NCI-H146 treated with DMSO at 0.1 percent for 48 hours (cell line): ENCODE measurements around the gene ORC4.

Source experiments
- DNase-seq: peaks from one replicate; lab custom pipeline; 2025; ENCODE audit not compliant: unreplicated experiment; lab: John Stamatoyannopoulos, UW

The ORC4 gene

DNA sequence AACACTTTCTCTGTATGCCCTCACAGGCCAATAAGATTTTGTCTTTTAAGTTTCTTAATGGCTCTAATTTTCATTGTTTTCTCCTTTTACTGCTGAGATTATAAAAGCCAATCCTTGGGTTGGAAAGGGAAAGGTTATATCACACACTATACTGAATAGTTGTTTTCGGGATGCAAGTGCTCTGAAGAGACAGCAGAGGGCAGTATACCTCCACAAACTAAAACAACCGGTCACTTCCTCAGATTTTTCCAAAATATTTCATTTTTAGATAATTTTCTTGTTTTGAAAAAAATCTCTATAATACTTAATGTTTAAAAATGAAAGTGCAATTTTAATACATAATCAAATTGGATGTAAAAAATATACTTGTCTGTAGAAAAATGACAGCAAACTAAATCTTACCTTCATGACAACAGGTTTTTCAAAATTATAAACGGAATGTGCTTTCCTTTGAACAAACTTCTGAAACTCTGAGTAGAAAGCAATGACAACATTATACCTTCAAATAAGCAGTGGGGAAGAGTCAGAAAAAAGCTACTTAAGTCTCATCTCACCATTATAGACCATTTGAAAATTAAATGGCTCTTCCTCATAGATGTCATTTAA lies 82.7 kb downstream of the ORC4 start:
- DNase-seq = peak; percentile 7

DNA sequence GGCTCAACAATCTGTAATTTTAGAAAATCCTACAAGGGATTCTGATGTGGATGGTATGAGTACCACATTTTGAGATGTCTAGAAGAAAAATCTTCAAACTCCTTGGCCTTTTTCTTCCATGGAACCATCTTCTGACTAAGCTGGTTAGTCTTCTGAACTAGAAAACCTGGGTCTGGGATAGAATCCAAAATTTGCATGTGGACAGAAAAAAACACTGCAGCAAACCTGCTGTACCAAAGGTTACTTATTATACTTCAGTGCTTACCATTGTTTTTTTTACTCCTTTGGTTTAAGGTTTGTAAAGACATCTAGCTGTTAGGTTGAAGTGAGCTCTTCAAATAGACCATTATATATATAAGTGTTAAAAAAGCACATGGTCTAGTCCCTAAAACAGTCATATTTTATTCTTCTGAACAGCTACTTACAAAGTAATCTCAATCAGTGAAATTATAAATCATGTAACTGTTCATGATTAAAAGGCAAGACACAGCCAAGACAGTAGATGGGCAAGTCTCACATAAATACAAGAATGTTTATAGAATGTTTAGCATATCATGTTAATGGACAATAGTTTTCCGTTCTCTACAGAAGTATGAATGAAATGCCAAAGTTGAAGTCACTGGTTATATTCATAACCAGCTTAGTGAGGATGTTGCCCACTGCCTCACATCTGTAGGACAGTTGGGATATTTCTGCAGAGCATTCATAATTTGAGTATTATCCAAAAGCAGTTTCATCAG lies 85.5 kb downstream of the ORC4 start:
- DNase-seq = no peak

DNA sequence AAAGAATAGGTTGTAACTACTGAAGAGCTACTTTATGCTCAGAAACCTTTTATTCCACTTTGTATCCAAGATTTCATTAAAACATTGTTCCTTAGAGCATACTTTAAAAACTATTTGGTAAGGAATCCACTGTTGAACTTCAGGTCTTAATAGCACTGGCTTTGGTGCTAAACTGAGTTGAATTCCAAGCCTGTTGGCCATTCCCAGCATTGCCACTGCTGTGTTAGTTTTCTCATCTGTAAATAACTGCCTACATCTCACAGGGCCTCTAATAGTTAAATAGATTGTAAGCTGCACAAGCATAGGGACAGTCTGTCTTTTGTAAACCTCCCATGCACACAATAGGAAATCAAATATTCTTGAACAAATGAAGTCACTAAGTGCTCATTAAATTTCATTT lies 86.6 kb downstream of the ORC4 start:
- no peak for DNase-seq

DNA sequence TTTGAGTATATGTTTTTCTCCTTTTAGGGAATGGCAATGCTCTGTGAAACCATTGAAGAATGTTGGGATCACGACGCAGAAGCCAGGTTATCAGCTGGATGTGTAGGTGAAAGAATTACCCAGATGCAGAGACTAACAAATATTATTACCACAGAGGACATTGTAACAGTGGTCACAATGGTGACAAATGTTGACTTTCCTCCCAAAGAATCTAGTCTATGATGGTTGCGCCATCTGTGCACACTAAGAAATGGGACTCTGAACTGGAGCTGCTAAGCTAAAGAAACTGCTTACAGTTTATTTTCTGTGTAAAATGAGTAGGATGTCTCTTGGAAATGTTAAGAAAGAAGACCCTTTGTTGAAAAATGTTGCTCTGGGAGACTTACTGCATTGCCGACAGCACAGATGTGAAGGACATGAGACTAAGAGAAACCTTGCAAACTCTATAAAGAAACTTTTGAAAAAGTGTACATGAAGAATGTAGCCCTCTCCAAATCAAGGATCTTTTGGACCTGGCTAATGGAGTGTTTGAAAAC lies 93.4 kb downstream of the ORC4 start:
- DNase-seq = no peak

DNA sequence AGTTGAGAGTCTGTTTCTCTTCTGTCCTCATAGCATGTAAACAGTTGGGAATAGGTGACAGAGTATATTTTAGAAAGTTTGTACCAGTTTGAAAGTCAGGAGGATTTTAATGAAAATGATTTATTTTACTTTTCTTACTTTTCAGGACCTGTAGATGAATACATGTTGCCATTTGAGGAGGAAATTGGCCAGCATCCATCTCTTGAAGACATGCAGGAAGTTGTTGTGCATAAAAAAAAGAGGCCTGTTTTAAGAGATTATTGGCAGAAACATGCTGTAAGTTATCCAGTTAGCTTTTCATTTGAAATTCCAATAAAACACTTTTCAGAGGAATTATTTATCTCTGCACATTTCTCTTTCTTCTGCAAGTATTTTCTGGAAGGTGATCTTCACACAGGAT lies 94.7 kb downstream of the ORC4 start:
- DNase-seq = no peak

DNA sequence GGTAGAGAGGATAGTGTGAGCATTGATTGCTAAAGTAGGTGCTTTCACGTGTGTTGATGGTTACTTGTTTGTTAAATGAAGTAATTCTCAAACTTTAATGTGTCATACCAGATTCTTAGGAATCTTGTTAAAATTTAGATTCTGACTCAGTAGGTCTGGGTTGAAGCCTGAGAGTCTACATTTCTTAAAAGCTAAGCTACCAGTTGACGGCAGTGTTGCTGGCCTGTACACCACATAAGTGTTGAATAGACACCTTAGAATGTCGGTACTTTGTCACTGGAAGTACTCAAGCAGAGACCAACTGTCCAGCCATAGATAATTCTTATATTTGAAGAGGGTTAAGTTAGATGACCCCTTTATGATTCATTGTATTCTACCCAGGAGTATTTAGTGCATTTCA lies 95.9 kb downstream of the ORC4 start:
- no peak for DNase-seq

DNA sequence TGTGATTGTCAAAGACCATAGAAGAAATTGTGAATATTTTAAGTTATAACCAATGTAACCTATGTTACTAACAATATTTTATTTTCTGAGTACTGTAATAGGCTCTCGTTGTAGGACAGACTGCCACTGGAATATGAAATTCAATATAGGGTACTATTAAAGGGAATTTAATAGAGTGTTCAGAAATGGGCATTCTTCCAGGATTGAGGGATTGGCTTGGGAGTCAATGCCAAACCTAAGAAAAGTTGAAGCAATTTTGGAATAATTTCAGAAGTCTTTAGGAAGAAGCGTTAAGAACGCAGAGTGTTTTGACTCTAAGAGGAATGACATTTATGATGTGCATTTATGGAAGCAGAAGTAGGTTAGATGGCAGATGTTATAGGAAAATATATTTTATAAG lies 96.7 kb downstream of the ORC4 start:
- no peak for DNase-seq

DNA sequence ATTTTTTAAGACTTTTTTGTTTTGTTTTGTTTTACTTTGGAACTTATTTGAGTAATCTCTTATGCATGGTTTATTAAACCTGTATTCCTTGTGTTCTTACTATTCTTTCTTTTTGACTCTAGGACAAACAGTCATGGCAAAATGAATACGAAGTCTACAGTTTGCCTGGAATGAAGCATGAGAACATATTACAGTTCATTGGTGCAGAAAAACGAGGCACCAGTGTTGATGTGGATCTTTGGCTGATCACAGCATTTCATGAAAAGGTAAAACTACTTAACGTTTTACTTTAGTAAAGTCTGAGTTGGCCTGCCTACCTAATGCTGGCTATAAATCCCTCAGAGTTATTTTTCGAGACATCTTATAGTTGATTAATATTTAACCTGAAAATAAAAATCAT lies 103.4 kb downstream of the ORC4 start:
- no peak for DNase-seq

DNA sequence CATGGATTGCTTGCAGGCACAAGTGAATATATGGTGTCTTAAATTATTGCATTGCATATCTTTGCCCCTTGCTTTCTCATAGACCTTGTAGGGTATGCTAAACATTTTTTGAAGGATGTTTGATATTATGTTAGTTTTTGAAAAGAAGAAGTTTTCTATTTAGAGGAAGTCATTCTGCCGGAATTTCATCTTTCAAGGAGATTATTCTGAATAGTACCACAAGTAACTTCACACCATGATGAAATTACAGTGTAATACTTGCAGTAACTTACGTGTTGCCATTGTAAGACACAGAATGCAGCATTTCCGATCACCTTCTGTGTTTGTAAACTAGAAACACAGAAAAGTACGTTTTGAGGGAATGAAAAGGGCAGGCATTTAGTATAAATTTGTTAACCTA lies 103.8 kb downstream of the ORC4 start:
- DNase-seq = no peak

DNA sequence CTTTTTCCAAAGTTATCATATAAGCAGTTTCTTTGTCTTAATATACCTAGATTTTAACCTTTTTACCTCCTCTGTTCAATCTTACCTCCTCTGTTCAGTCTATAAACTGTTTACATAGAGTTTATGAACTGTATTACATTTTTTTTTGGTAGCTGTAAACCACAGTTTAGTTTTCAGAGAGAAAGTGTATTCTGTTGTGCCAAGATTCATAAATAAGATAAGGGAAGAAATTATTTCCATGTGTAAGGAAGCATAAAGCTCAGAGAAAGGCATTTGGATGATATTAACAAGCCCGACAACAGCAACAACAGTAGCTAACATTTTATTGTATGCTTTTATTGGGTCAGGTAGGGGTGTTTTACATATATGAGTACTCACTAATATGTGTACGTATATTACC lies 104.5 kb downstream of the ORC4 start:
- no peak for DNase-seq

DNA sequence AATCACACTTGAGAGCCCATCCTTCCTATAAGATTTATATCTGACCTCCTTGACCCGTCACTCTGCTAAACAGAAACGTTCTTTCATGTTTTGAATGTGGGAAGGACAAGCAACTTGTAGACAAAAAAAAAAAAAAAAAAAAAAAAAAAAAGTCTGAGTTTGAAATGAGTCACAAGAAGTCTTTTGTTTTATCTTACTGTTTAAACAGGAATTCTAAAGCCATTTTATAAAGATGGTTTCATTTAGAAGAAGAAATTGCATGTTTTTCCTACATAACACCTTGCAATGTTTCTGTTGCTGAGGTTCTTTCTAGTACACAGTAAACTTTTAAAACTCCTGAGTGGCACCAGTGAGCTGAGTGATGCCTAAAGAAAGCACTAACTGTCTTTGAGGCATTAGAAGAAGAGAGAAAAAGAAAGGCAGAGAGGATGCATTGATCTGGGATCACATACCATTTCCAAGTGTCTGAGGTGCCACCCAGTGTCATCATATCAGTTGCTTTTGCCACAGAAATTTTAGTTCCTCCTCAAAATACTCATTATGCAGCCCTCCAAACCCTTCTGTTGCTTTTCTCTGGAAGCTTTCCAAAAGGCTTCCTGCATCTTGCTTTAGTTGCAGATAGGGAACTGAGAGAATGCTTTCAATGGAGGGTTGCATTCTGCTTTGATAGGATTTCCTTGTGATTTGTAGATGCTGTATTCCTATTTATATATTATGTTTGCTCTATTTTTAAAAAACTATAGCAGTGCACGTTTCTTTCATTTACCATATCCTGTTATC lies 106.6 kb downstream of the ORC4 start:
- no peak for DNase-seq

DNA sequence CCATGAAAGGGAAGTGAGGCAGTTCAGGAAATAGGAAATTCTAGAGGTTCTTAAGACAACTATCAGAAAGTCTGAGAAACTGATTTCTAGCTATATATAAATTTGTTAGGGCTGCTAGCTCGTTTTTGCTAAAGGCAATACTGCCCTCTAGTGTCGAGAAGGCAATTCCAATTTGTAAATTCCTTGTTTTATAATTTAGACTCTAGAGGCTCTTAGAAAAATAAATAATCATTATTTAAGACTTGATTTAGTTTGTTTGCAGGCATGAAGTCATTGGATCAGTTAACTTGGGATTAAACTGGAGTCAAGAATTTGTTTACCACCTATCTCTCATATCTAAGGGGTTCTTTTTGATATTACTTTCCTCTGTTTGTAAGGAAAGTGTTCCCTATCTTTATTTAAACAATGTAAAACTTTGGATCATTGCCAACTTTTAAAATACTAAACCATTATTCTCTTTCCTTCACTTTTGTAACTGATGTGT lies 109.5 kb downstream of the ORC4 start:
- DNase-seq = peak; percentile 12

DNA sequence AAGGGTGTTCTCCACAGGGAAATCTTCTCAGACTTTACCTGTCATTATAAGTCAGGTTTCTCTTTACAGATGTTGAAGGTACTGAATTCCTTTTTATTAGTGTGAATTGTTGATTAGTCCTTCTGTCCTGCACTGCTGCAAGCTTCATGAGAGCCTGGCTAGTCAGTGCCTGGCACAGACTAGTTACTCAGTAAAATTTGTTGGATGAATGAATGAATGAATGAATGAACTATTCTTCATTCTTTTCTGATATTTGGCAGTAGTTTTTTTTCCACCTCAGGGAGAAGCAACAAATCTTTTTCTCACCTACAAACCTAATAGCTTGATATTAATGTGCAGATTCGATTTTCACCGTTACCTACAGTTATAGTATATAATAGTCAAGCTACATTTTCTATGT lies 111.4 kb downstream of the ORC4 start:
- no peak for DNase-seq

DNA sequence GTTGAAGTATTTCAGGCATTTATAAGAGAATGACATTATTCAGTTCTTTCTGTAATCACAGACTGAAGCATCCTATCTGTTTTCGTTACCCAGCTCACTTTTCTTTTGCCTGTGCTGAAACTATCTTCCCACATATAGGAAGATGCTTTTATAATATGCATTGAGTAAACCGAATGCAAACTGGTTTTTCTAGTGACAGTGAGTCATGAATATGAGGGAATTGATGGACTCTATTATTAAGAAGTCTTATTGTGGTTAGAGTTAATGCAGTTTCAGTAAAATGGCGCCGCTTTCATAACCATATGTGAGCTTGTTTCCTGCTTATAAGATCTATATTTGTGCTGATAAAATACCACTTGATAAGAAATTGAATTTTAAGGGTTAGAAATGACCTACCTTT lies 116.5 kb downstream of the ORC4 start:
- DNase-seq = no peak

DNA sequence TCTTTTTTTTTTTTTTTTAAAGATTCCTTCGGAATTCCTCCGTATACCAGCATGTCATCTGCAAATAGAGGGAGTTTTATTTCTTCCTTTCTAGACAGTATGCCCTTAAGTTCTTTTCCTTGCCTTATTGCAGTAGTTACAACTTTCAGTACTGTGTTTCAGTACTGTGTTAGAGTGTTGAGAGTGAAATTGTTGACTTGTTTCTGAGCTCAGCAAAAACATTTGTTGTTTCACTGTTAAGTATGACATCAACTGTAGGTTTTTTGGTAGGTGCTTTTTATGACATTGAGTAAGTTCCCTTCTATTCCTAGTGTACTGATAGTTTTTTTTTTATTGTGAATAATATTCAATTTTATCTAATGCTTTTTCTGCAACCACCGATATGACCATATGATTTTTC lies 131.9 kb downstream of the ORC4 start:
- DNase-seq = no peak

DNA sequence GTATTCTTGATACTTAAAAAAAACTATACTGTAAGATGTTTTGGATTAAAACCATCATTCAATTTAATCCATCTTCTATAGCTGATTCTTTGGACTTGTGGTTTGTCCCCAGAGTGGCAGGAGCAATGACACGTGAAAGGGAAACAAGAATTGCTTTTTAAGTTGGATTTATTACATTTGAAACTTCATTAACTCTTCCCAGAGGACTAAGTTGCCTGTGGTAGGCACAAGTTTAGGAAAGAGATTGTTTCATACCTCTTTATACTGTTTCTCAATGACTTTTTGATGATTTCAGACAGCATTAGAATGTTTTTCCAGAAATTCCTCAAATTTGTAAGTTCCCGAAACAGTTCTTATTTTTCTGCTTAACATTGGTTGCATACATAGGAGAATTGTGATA lies 134.4 kb downstream of the ORC4 start:
- no peak for DNase-seq

DNA sequence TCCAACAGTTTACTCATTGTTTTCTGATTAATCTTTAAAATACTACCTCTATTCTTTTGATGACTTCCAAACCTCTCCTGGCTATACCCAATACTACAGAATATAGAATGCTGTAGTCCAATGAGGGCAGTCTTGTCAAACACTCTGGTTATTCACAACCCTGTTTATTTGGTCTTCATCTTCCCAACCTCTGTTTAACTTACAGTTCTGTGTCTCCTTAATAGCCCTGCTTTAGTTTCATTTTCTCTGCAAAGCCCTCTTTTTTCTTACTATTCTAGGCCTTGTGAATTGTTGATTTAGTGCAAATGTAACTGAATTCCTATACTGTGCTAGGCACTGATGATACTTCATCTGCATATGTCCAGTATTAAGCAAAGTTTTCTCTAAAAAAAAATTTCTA lies 135.7 kb downstream of the ORC4 start:
- no peak for DNase-seq

DNA sequence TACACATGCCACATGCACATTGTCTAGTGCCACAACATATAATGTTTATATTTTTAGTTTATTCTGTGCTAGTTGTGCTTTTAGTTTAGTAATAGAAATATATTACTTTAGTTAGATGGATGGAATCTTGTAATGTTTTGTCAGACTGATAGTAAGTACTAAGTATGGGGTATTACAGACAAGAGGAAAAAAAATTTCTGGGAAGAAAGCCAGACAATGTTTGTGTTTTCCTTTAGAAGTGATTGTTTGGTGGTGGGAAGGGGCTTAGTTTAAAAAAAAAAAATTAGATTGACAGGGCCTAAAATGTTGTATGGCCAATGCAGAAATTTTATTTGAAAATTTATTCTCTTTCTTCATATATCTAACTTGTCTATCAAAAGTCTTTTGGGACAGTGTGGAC lies 137.9 kb downstream of the ORC4 start:
- no peak for DNase-seq
